DND-41 (cell line): ENCODE data around the gene IFRD1.

Experiments
- EZH2 ChIP-seq: IDR thresholded peaks from 3 replicates; pipeline ENCODE4 v1.6.1; 2012; ENCODE audit warnings: borderline replicate concordance, low read depth, mild to moderate bottlenecking, moderate library complexity, low read length, inconsistent platforms; ENCODE audit not compliant: severe bottlenecking
- TF ChIP-seq, protein P1 (sequence below): IDR thresholded peaks from 2 replicates; pipeline ENCODE4 v1.5.1; 2012; ENCODE audit warnings: borderline replicate concordance, low read length, moderate library complexity, mild to moderate bottlenecking; ENCODE audit not compliant: poor library complexity, severe bottlenecking; ENCODE audit errors: extremely low read depth

DNA sequence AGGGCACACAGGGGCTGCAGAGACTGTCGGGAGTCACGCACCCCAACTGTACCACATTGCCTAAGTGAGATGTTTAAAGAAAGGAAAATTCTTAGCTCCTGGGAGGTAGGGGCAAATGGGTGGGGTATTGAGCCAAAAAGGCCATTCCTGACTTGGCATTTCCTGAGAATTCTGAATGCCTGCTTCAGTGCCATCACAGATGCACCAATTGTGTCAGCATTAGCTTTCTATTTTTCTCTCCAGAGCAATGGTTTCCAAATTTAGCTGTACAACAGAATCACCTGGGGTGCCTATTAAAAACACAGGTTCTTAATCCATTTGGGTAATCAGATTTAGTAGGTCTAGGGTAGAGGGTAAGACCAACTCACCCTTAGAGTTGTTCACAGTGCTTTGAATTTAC is 73.6 kb downstream of the IFRD1 start:
- TF ChIP-seq, protein P1, sequence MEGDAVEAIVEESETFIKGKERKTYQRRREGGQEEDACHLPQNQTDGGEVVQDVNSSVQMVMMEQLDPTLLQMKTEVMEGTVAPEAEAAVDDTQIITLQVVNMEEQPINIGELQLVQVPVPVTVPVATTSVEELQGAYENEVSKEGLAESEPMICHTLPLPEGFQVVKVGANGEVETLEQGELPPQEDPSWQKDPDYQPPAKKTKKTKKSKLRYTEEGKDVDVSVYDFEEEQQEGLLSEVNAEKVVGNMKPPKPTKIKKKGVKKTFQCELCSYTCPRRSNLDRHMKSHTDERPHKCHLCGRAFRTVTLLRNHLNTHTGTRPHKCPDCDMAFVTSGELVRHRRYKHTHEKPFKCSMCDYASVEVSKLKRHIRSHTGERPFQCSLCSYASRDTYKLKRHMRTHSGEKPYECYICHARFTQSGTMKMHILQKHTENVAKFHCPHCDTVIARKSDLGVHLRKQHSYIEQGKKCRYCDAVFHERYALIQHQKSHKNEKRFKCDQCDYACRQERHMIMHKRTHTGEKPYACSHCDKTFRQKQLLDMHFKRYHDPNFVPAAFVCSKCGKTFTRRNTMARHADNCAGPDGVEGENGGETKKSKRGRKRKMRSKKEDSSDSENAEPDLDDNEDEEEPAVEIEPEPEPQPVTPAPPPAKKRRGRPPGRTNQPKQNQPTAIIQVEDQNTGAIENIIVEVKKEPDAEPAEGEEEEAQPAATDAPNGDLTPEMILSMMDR = no peak
- no peak for TF ChIP-seq EZH2
